GM10266 (cell line): Measurements from ENCODE around the gene AKAP4.

Experiments
- DNase-seq: peaks from one replicate; pipeline ENCODE4 v3.0.0; 2012; ENCODE audit errors: extremely low spot score
- CTCF ChIP-seq: IDR thresholded peaks from 2 replicates; pipeline ENCODE4 v1.5.1; 2012; ENCODE audit warnings: mild to moderate bottlenecking, low read depth; ENCODE audit not compliant: control insufficient read depth, insufficient read depth; ENCODE audit errors: missing control alignments

The AKAP4 gene

GRCh38 chrX:50158593-50158992 is 42.2 kb downstream of the AKAP4 start:
- DNase-seq, result no peak
- TF ChIP-seq CTCF, result no peak

GRCh38 chrX:50157545-50158135 is 43.2 kb downstream of the AKAP4 start:
- TF ChIP-seq CTCF, result no peak
- DNase-seq, result no peak

- no peak for DNase-seq
- no peak for TF ChIP-seq CTCF
Measured at GRCh38 chrX:50154429-50154828, 46.4 kb downstream of the AKAP4 start.

GRCh38 chrX:50152456-50152855 is 48.4 kb downstream of the AKAP4 start:
- no peak for TF ChIP-seq CTCF
- no peak for DNase-seq

GRCh38 chrX:50147972-50148371 is 52.8 kb downstream of the AKAP4 start:
- no peak for DNase-seq
- no peak for TF ChIP-seq CTCF
